IMR-90 (cell line): ENCODE data around the gene TMC7. TPM values are rescaled to one million over a fixed set of nuclear protein-coding genes. Genes with fewer than 3 reads are reported as not detected.

Experiments used
- ATAC-seq: fragments of 200-7000 bp; cut with Tn5 transposase; 2 replicates; pipeline ENCODE4 v1.9.1; 2020; ENCODE audit warnings: low read depth, mild to moderate bottlenecking, moderate library complexity
- BruUV-seq: library from RNA; stranded (reverse); fragments of 400-500 nt; replicated peaks from 2 replicates; lab custom pipeline; 2021; lab: Mats Ljungman, UMichigan
- CTCF ChIA-PET: fragments of 300-600 bp; formaldehyde crosslinking; extraction: SDS; loops from one replicate; lab custom pipeline; 2021; ENCODE audit warnings: antibody characterized with exemption; lab: Yijun Ruan, JAX
- POLR2A ChIA-PET: fragments of 300-600 bp; sonication (Branson Sonifier 250); formaldehyde crosslinking; loops from one replicate; lab custom pipeline; 2022; ENCODE audit warnings: antibody characterized with exemption; ENCODE audit not compliant: unreplicated experiment; lab: Charles Lee
- DNase-seq: peaks from one replicate; pipeline ENCODE4 v3.0.0; 2013
- H2AFZ ChIP-seq: replicated peaks from 2 replicates; pipeline ENCODE3; 2013; ENCODE audit warnings: low read length, mild to moderate bottlenecking; ENCODE audit not compliant: poor library complexity
- H2AK5ac ChIP-seq: 2 replicates; pipeline ENCODE4 v1.6.1; 2013; ENCODE audit warnings: low read depth, low read length, inconsistent platforms
- H2AK9ac ChIP-seq: replicated peaks from 2 replicates; pipeline ENCODE3; 2013; ENCODE audit warnings: mild to moderate bottlenecking, low read depth, low read length, moderate library complexity; ENCODE audit not compliant: poor library complexity
- H2BK120ac ChIP-seq: 2 replicates; pipeline ENCODE4 v1.6.1; 2013; ENCODE audit warnings: low read depth, low read length, inconsistent platforms
- H2BK15ac ChIP-seq: 3 replicates; pipeline ENCODE4 v1.6.1; 2013; ENCODE audit warnings: low read depth, low read length, inconsistent platforms
- H2BK20ac ChIP-seq: 2 replicates; pipeline ENCODE4 v1.6.1; 2013; ENCODE audit warnings: low read depth, mild to moderate bottlenecking, inconsistent platforms, low read length, moderate library complexity
- H2BK5ac ChIP-seq: 2 replicates; pipeline ENCODE4 v1.6.1; 2013; ENCODE audit warnings: mild to moderate bottlenecking, low read depth, low read length, inconsistent platforms; ENCODE audit not compliant: poor library complexity, severe bottlenecking
- H3K14ac ChIP-seq: replicated peaks from 2 replicates; pipeline ENCODE4 v1.6.1; 2013; ENCODE audit warnings: low read depth, low read length, inconsistent platforms
- H3K18ac ChIP-seq: 2 replicates; pipeline ENCODE4 v1.6.1; 2013; ENCODE audit warnings: low read depth, low read length, control low read depth
- H3K23ac ChIP-seq: 2 replicates; pipeline ENCODE4 v1.6.1; 2013; ENCODE audit warnings: low read depth, low read length, inconsistent platforms
- H3K27ac ChIP-seq: 2 replicates; pipeline ENCODE4 v1.5.1; 2013; ENCODE audit warnings: mild to moderate bottlenecking, control low read depth, low read length; ENCODE audit not compliant: insufficient read depth
- H3K27me3 ChIP-seq: 2 replicates; pipeline ENCODE4 v1.6.1; 2013; ENCODE audit warnings: low read length; ENCODE audit not compliant: control insufficient read depth, insufficient read depth
- H3K36me3 ChIP-seq: 2 replicates; pipeline ENCODE4 v1.6.1; 2013; ENCODE audit warnings: low read length, mixed read lengths; ENCODE audit not compliant: control insufficient read depth, insufficient read depth
- H3K4ac ChIP-seq: 2 replicates; pipeline ENCODE4 v1.6.1; 2013; ENCODE audit warnings: low read depth, low read length, inconsistent platforms
- H3K4me1 ChIP-seq: 2 replicates; pipeline ENCODE4 v1.6.1; 2013; ENCODE audit warnings: low read length, mixed read lengths; ENCODE audit not compliant: control insufficient read depth, insufficient read depth
- H3K4me2 ChIP-seq: 2 replicates; pipeline ENCODE4 v1.6.1; 2013; ENCODE audit warnings: low read depth, mild to moderate bottlenecking, control low read depth, low read length, moderate library complexity
- H3K4me3 ChIP-seq: 2 replicates; pipeline ENCODE4 v1.5.1; 2013; ENCODE audit warnings: low read depth, mild to moderate bottlenecking, control low read depth, low read length, moderate library complexity; ENCODE audit not compliant: insufficient read depth
- H3K56ac ChIP-seq: 2 replicates; pipeline ENCODE4 v1.6.1; 2013; ENCODE audit warnings: low read length, inconsistent platforms; ENCODE audit not compliant: insufficient read depth; ENCODE audit errors: extremely low read depth
- H3K79me1 ChIP-seq, 2 experiments: 2 replicates each; pipeline ENCODE4 v1.6.1; 2013; ENCODE audit warnings: low read length in 2 of 2, inconsistent platforms in 1 of 2, low read depth in 1 of 2
- H3K9ac ChIP-seq: 2 replicates; pipeline ENCODE4 v1.6.1; 2013; ENCODE audit warnings: low read depth, low read length, control low read depth
- H3K9me1 ChIP-seq: 2 replicates; pipeline ENCODE4 v1.6.1; 2013; ENCODE audit warnings: low read length, inconsistent platforms; ENCODE audit not compliant: insufficient read depth
- H3K9me3 ChIP-seq: 2 replicates; pipeline ENCODE4 v1.6.1; 2013; ENCODE audit warnings: low read length; ENCODE audit not compliant: control insufficient read depth, insufficient read depth
- H4K20me1 ChIP-seq: 2 replicates; pipeline ENCODE4 v1.6.1; 2013; ENCODE audit warnings: low read length, inconsistent platforms; ENCODE audit not compliant: insufficient read depth
- H4K5ac ChIP-seq: 2 replicates; pipeline ENCODE4 v1.6.1; 2013; ENCODE audit warnings: mild to moderate bottlenecking, low read depth, low read length, control low read depth
- H4K8ac ChIP-seq, 2 experiments: 2 replicates each; pipeline ENCODE4 v1.6.1; 2013; ENCODE audit warnings: low read depth in 2 of 2, low read length in 2 of 2, control low read depth in 1 of 2, inconsistent platforms in 1 of 2
- H4K91ac ChIP-seq: 2 replicates; pipeline ENCODE4 v1.6.1; 2013; ENCODE audit warnings: low read depth, low read length, inconsistent platforms; ENCODE audit not compliant: insufficient read depth
- BHLHE40 ChIP-seq: fragments of 150-350 bp; IDR thresholded peaks from 2 replicates; pipeline ENCODE4 v1.6.1; 2016; ENCODE audit warnings: mild to moderate bottlenecking, low read depth, low read length
- CEBPB ChIP-seq: IDR thresholded peaks from 2 replicates; pipeline ENCODE4 v1.6.1; 2012; ENCODE audit warnings: low read depth, low read length, improper control_type of control experiment
- FOS ChIP-seq: fragments of 150-350 bp; IDR thresholded peaks from 2 replicates; pipeline ENCODE4 v1.6.1; 2016; ENCODE audit warnings: low read depth, low read length
- MAFK ChIP-seq: IDR thresholded peaks from 2 replicates; pipeline ENCODE4 v1.6.1; 2012; ENCODE audit warnings: low read depth, low read length, improper control_type of control experiment
- MAZ ChIP-seq: IDR thresholded peaks from 2 replicates; pipeline ENCODE4 v1.6.1; 2012; ENCODE audit warnings: low read depth, mild to moderate bottlenecking, low read length, improper control_type of control experiment, moderate library complexity, borderline replicate concordance
- MXI1 ChIP-seq: IDR thresholded peaks from 2 replicates; pipeline ENCODE4 v1.6.1; 2012; ENCODE audit warnings: low read depth, mild to moderate bottlenecking, low read length, moderate library complexity, borderline replicate concordance
- NFE2L2 ChIP-seq: fragments of 150-350 bp; IDR thresholded peaks from 2 replicates; pipeline ENCODE4 v1.6.1; 2016; ENCODE audit warnings: low read depth, mild to moderate bottlenecking, low read length
- POLR2A ChIP-seq: IDR thresholded peaks from 2 replicates; pipeline ENCODE4 v1.6.1; 2012; ENCODE audit warnings: mild to moderate bottlenecking, low read depth, low read length
- RAD21 ChIP-seq: IDR thresholded peaks from 2 replicates; pipeline ENCODE4 v1.6.1; 2012; ENCODE audit warnings: low read length, improper control_type of control experiment
- RCOR1 ChIP-seq: IDR thresholded peaks from 2 replicates; pipeline ENCODE4 v1.6.1; 2012; ENCODE audit warnings: mild to moderate bottlenecking, low read length, improper control_type of control experiment; ENCODE audit not compliant: insufficient replicate concordance
- RFX5 ChIP-seq: IDR thresholded peaks from 2 replicates; pipeline ENCODE4 v1.8.0; 2012; ENCODE audit warnings: low read depth, mild to moderate bottlenecking, low read length, moderate library complexity
- SMC3 ChIP-seq: fragments of 150-350 bp; IDR thresholded peaks from 2 replicates; pipeline ENCODE4 v1.6.1; 2016; ENCODE audit warnings: low read depth, mild to moderate bottlenecking, antibody characterized with exemption, low read length, moderate library complexity
- WGBS, 2 experiments: methylation state at CpG; one replicate each; pipeline versions ENCODE4 v1.1.5 to v1.1.7; 2013; ENCODE audit warnings: missing lambda C conversion rate in 2 of 2; ENCODE audit not compliant: insufficient read length in 1 of 2; ENCODE audit errors: extremely low coverage in 2 of 2; 5-methylcytosine and 5-hydroxymethylcytosine counted together
- dilution Hi-C: fragments of 300-500 bp; cut with HindIII; formaldehyde crosslinking; loops from one replicate; pipeline ENCODE4 v1.14.3; 2018; ENCODE audit warnings: low sequenced_read_pairs; ENCODE audit not compliant: unreplicated experiment
- in situ Hi-C: fragments of 300-500 bp; cut with MboI; formaldehyde crosslinking; loops from 3 replicates; pipeline ENCODE4 v1.14.3; 2019; ENCODE audit warnings: low sequenced_read_pairs, inconsistent platforms, mixed read lengths
- intact Hi-C: fragments of 100-400 bp; cut with micrococcal nuclease; formaldehyde crosslinking; loops from 2 replicates; pipeline ENCODE4 v1.10.0; 2022
- polyA plus RNA-seq, 3 experiments: library from polyadenylated mRNA; depleted of rRNA; stranded (reverse); fragments of >200 nt; gene quantifications; 2 replicates each; pipeline ENCODE4 v1.2.3, GENCODE V29; 2012; ENCODE audit warnings: low replicate concordance in 1 of 3
- total RNA-seq: library from RNA; depleted of rRNA; stranded (reverse); fragments of >200 nt; gene quantifications from 2 replicates; pipeline ENCODE4 v1.2.3, GENCODE V29; 2012
- TF ChIP-seq, protein P1 (sequence below): fragments of 150-350 bp; IDR thresholded peaks from 2 replicates; pipeline ENCODE4 v1.6.1; 2017; ENCODE audit warnings: mild to moderate bottlenecking, antibody characterized with exemption, low read length, low read depth
- TF ChIP-seq, protein P2 (sequence below): conservative IDR thresholded peaks from 2 replicates; pipeline ENCODE4 v1.5.1; 2012; ENCODE audit warnings: mild to moderate bottlenecking, low read depth, low read length, improper control_type of control experiment

TMC7 gene
- total and polyA plus RNA-seq, 2 of the 4 experiments (the other 2 are of a cell fraction): 0.27 to 0.36 TPM

DNA sequence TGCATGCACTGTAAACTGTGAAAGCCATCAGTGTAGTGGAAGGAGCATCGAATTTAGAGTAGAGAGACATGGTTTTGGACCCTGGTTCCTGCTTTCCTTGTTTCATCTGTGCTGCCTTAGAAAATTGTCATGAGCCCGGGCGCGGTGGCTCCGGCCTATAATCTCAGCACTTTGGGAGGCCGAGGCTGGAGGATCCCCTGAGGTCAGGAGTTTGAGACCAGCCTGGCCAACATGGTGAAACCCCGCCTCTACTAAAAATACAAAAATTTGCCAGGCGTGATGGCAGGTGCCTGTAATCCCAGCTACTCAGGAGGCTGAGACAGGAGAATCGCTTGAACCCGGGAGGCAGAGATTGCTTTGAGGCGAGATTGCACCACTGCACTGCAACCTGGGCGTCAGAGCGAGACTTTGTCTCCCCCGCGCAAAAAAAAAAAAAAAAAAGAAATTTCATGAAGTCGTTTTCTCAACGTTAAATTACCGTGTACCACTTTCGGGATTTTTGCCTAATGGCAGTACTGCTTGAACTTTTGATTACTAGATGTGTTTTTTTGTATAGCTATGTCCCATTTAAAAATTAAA is 84.6 kb downstream of the TMC7 start:
- Histone ChIP-seq H3K79me1 (peaks cover 0 to 11% of the 10 kb centered on the region in 2 experiments; a peak in 1 of 4 replicates), H3K27me3 (no peaks in the 10 kb centered on the region), H3K9me1 (no peaks in the 10 kb centered on the region), H2BK15ac (no peak overlapping the region), H3K4me2 (peak overlapping the region; percentile 86), H4K8ac (peak overlapping the region; percentile 84 to 89), H3K23ac (no peak overlapping the region), H3K14ac (peak overlapping the region; percentile 96; the same call in 1 of the 2 replicates), H2BK5ac (no peak overlapping the region), H3K18ac (no peak overlapping the region), H3K4ac (peak overlapping the region; percentile 57), H3K9me3 (no peaks in the 10 kb centered on the region), H2AFZ (peak overlapping the region; percentile 99), H3K9ac (peak overlapping the region; percentile 63), H4K20me1 (no peaks in the 10 kb centered on the region), H3K56ac (no peak overlapping the region), H3K27ac (peak overlapping the region; percentile 87), H4K5ac (peak overlapping the region; percentile 80), H4K91ac (peak overlapping the region; percentile 70; the same call in 1 of the 2 replicates), H3K4me1 (no peaks in the 10 kb centered on the region), H3K4me3 (peak overlapping the region; percentile 64), H3K36me3 (no peaks in the 10 kb centered on the region; the same call in 1 of the 2 replicates), H2AK5ac (no peak overlapping the region), H2AK9ac (peak overlapping the region; percentile 89), H2BK20ac (no peak overlapping the region), H2BK120ac (no peak overlapping the region)
- intact Hi-C loops (loop anchor here (5.0 to 10.0 kb wide), 2 partner anchors 71 to 264 kb away; partner anchors contain the start of gene ARL6IP1), dilution Hi-C loops (no loop called here), in situ Hi-C loops (no loop called here)
- ChIA-PET CTCF (interaction anchor here (0.7 kb wide), 1 partner anchor 310 kb away, joined by 6 read pairs; no protein-coding TSS in a partner anchor), POLR2A (no interaction called here)
- 40% methylated on average over 10 of the region's 19 CpGs; no CpG with 5 or more reads in 1 of the 2 experiments for WGBS, 2 experiments
- TF ChIP-seq RCOR1 (no peak), SMC3 (no peak), RAD21 (no peak), MAFK (no peak), POLR2A (no peak), FOS (no peak), RFX5 (no peak), MXI1 (no peak), MAZ (no peak), CEBPB (no peak), NFE2L2 (no peak), BHLHE40 (no peak)
- TF ChIP-seq, protein P1, sequence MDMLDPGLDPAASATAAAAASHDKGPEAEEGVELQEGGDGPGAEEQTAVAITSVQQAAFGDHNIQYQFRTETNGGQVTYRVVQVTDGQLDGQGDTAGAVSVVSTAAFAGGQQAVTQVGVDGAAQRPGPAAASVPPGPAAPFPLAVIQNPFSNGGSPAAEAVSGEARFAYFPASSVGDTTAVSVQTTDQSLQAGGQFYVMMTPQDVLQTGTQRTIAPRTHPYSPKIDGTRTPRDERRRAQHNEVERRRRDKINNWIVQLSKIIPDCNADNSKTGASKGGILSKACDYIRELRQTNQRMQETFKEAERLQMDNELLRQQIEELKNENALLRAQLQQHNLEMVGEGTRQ: no peak
- TF ChIP-seq, protein P2, sequence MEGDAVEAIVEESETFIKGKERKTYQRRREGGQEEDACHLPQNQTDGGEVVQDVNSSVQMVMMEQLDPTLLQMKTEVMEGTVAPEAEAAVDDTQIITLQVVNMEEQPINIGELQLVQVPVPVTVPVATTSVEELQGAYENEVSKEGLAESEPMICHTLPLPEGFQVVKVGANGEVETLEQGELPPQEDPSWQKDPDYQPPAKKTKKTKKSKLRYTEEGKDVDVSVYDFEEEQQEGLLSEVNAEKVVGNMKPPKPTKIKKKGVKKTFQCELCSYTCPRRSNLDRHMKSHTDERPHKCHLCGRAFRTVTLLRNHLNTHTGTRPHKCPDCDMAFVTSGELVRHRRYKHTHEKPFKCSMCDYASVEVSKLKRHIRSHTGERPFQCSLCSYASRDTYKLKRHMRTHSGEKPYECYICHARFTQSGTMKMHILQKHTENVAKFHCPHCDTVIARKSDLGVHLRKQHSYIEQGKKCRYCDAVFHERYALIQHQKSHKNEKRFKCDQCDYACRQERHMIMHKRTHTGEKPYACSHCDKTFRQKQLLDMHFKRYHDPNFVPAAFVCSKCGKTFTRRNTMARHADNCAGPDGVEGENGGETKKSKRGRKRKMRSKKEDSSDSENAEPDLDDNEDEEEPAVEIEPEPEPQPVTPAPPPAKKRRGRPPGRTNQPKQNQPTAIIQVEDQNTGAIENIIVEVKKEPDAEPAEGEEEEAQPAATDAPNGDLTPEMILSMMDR: no peak
- ATAC-seq (no peak), DNase-seq (no peak)
- TSS peak; percentile 78 for BruUV-seq
